Tibial nerve (tissue), 4 donors: ENCODE data around the gene WNT3A.

Source experiments
- CTCF ChIP-seq, 5 experiments: fragments of 200-600 bp in 3 of 5; fragments of 450-650 bp in 2 of 5; sonication (generic) in 3 of 5; IDR thresholded peaks; one replicate each; pipeline ENCODE4 v1.5.1; 2016 to 2019; ENCODE audit warnings: antibody characterized with exemption in 5 of 5, mild to moderate bottlenecking in 3 of 5, moderate library complexity in 2 of 5
- EP300 ChIP-seq, 2 donors: sonication (generic); formaldehyde crosslinking; IDR thresholded peaks; one replicate each; pipeline ENCODE4 v1.6.1; 2017; ENCODE audit warnings: antibody characterized with exemption in 2 of 2, mild to moderate bottlenecking in 1 of 2
- POLR2A ChIP-seq, 2 donors: fragments of 450-650 bp; IDR thresholded peaks; one replicate each; pipeline ENCODE4 v1.6.1; 2017; ENCODE audit warnings: antibody characterized with exemption in 2 of 2, mild to moderate bottlenecking in 2 of 2, moderate library complexity in 2 of 2

GRCh38 chr1:228018961-228019721, 12.3 kb downstream of the WNT3A start:
- TF ChIP-seq CTCF (IDR thresholded peaks at IDR 0.05) (no peak), POLR2A (IDR thresholded peaks at IDR 0.05) (no peak), EP300 (IDR thresholded peaks at IDR 0.05) (no peak)
